ENCODE measurements around the gene MGMT. TPM values are rescaled to one million over a fixed set of nuclear protein-coding genes. Genes with fewer than 3 reads are reported as not detected.

The MGMT gene
- total and polyA plus RNA-seq, 9 donors: 13.2 to 28.5 (median 15.8) TPM

- 96% methylated on average over 12 of the region's 15 CpGs for WGBS (ENCODE audit: insufficient coverage)
- Histone ChIP-seq H3K27me3 (ENCODE audit: control insufficient read depth, insufficient read depth, low read length) (peaks cover 2% of the 10 kb centered on the region), H3K4me1 (ENCODE audit: control insufficient read depth, insufficient read depth, low read length) (peaks cover 26% of the 10 kb centered on the region), H3K36me3 (ENCODE audit: control insufficient read depth, insufficient read depth, low read length) (no peaks in the 10 kb centered on the region), H3K4me3 (ENCODE audit: low read length) (no peak overlapping the region), H3K27ac (ENCODE audit: low read length) (no peak overlapping the region), H3K9me3 (replicated peaks; ENCODE audit: control insufficient read depth, low read depth, low read length) (no peaks in the 10 kb centered on the region)
- no peak for DNase-seq
Observed at GRCh38 chr10:129697463-129698247, 230.6 kb downstream of the MGMT start.

GRCh38 chr10:129699722-129700340 lies 232.8 kb downstream of the MGMT start:
- no peaks in the 10 kb centered on the region for H3K36me3 ChIP-seq (ENCODE audit: control insufficient read depth, insufficient read depth, low read length)
- H3K27me3 ChIP-seq (ENCODE audit: control insufficient read depth, insufficient read depth, low read length): peaks cover 14% of the 10 kb centered on the region
- H3K4me3 ChIP-seq (ENCODE audit: low read length): no peak overlapping the region
- no peak for DNase-seq
- H3K4me1 ChIP-seq (ENCODE audit: control insufficient read depth, insufficient read depth, low read length): peaks cover 21% of the 10 kb centered on the region
- H3K9me3 ChIP-seq (replicated peaks; ENCODE audit: control insufficient read depth, low read depth, low read length): no peaks in the 10 kb centered on the region
- 87% methylated on average over 11 of the region's 15 CpGs for WGBS (ENCODE audit: insufficient coverage)
- H3K27ac ChIP-seq (ENCODE audit: low read length): no peak overlapping the region

GRCh38 chr10:129702605-129703004 lies 235.6 kb downstream of the MGMT start:
- WGBS (ENCODE audit: insufficient coverage): 90% methylated on average over 12 of the region's 17 CpGs

GRCh38 chr10:129703287-129704137 lies 236.5 kb downstream of the MGMT start:
- no peak for DNase-seq
- Histone ChIP-seq H3K9me3 (replicated peaks; ENCODE audit: control insufficient read depth, low read depth, low read length) (no peaks in the 10 kb centered on the region), H3K27me3 (ENCODE audit: control insufficient read depth, insufficient read depth, low read length) (peaks cover 16% of the 10 kb centered on the region), H3K4me1 (ENCODE audit: control insufficient read depth, insufficient read depth, low read length) (peaks cover 27% of the 10 kb centered on the region), H3K27ac (ENCODE audit: low read length) (no peak overlapping the region), H3K4me3 (ENCODE audit: low read length) (no peak overlapping the region), H3K36me3 (ENCODE audit: control insufficient read depth, insufficient read depth, low read length) (no peaks in the 10 kb centered on the region)
- 74% methylated on average over 15 of the region's 26 CpGs for WGBS (ENCODE audit: insufficient coverage)

More at GRCh38 chr10:129702605-129703004, 235.6 kb downstream of the MGMT start:
- Histone ChIP-seq H3K27me3 (ENCODE audit: control insufficient read depth, insufficient read depth, low read length) (peaks cover 16% of the 10 kb centered on the region), H3K4me1 (ENCODE audit: control insufficient read depth, insufficient read depth, low read length) (peaks cover 23% of the 10 kb centered on the region), H3K9me3 (replicated peaks; ENCODE audit: control insufficient read depth, low read depth, low read length) (no peaks in the 10 kb centered on the region), H3K4me3 (ENCODE audit: low read length) (no peak overlapping the region), H3K36me3 (ENCODE audit: control insufficient read depth, insufficient read depth, low read length) (no peaks in the 10 kb centered on the region), H3K27ac (ENCODE audit: low read length) (no peak overlapping the region)
- no peak for DNase-seq

GRCh38 chr10:129704225-129704624 lies 237.2 kb downstream of the MGMT start:
- Histone ChIP-seq H3K9me3 (replicated peaks; ENCODE audit: control insufficient read depth, low read depth, low read length) (no peaks in the 10 kb centered on the region), H3K27me3 (ENCODE audit: control insufficient read depth, insufficient read depth, low read length) (peaks cover 16% of the 10 kb centered on the region), H3K27ac (ENCODE audit: low read length) (no peak overlapping the region), H3K4me3 (ENCODE audit: low read length) (no peak overlapping the region), H3K4me1 (ENCODE audit: control insufficient read depth, insufficient read depth, low read length) (peaks cover 27% of the 10 kb centered on the region), H3K36me3 (ENCODE audit: control insufficient read depth, insufficient read depth, low read length) (peaks cover 6% of the 10 kb centered on the region)
- WGBS (ENCODE audit: insufficient coverage): 73% methylated on average over 15 of the region's 16 CpGs
- no peak for DNase-seq

GRCh38 chr10:129704786-129705525 lies 237.9 kb downstream of the MGMT start:
- H3K36me3 ChIP-seq (ENCODE audit: control insufficient read depth, insufficient read depth, low read length): peaks cover 12% of the 10 kb centered on the region
- peaks cover 35% of the 10 kb centered on the region for H3K4me1 ChIP-seq (ENCODE audit: control insufficient read depth, insufficient read depth, low read length)
- no peaks in the 10 kb centered on the region for H3K9me3 ChIP-seq (replicated peaks; ENCODE audit: control insufficient read depth, low read depth, low read length)
- peaks cover 16% of the 10 kb centered on the region for H3K27me3 ChIP-seq (ENCODE audit: control insufficient read depth, insufficient read depth, low read length)
- H3K27ac ChIP-seq (ENCODE audit: low read length): no peak overlapping the region
- 91% methylated on average over 18 of the region's 25 CpGs for WGBS (ENCODE audit: insufficient coverage)
- no peak overlapping the region for H3K4me3 ChIP-seq (ENCODE audit: low read length)
- DNase-seq: no peak

- Histone ChIP-seq H3K27me3 (ENCODE audit: control insufficient read depth, insufficient read depth, low read length) (peaks cover 16% of the 10 kb centered on the region), H3K27ac (ENCODE audit: low read length) (no peak overlapping the region), H3K36me3 (ENCODE audit: control insufficient read depth, insufficient read depth, low read length) (peaks cover 13% of the 10 kb centered on the region), H3K4me3 (ENCODE audit: low read length) (no peak overlapping the region), H3K9me3 (replicated peaks; ENCODE audit: control insufficient read depth, low read depth, low read length) (no peaks in the 10 kb centered on the region), H3K4me1 (ENCODE audit: control insufficient read depth, insufficient read depth, low read length) (peaks cover 36% of the 10 kb centered on the region)
- WGBS (ENCODE audit: insufficient coverage): 83% methylated on average over 8 of the region's 8 CpGs
- no peak for DNase-seq
Observed at GRCh38 chr10:129705676-129706075, 238.6 kb downstream of the MGMT start.

GRCh38 chr10:129706081-129706480 lies 239.0 kb downstream of the MGMT start:
- H3K27me3 ChIP-seq (ENCODE audit: control insufficient read depth, insufficient read depth, low read length): peaks cover 14% of the 10 kb centered on the region
- no peak overlapping the region for H3K27ac ChIP-seq (ENCODE audit: low read length)
- peaks cover 13% of the 10 kb centered on the region for H3K36me3 ChIP-seq (ENCODE audit: control insufficient read depth, insufficient read depth, low read length)
- DNase-seq: no peak
- peaks cover 32% of the 10 kb centered on the region for H3K4me1 ChIP-seq (ENCODE audit: control insufficient read depth, insufficient read depth, low read length)
- WGBS (ENCODE audit: insufficient coverage): 93% methylated on average over 19 of the region's 19 CpGs
- no peaks in the 10 kb centered on the region for H3K9me3 ChIP-seq (replicated peaks; ENCODE audit: control insufficient read depth, low read depth, low read length)
- H3K4me3 ChIP-seq (ENCODE audit: low read length): no peak overlapping the region

GRCh38 chr10:129706523-129706922 lies 239.5 kb downstream of the MGMT start:
- Histone ChIP-seq H3K9me3 (replicated peaks; ENCODE audit: control insufficient read depth, low read depth, low read length) (no peaks in the 10 kb centered on the region), H3K27ac (ENCODE audit: low read length) (no peak overlapping the region), H3K27me3 (ENCODE audit: control insufficient read depth, insufficient read depth, low read length) (peaks cover 14% of the 10 kb centered on the region), H3K4me1 (ENCODE audit: control insufficient read depth, insufficient read depth, low read length) (peaks cover 32% of the 10 kb centered on the region), H3K36me3 (ENCODE audit: control insufficient read depth, insufficient read depth, low read length) (peaks cover 13% of the 10 kb centered on the region), H3K4me3 (ENCODE audit: low read length) (no peak overlapping the region)
- WGBS (ENCODE audit: insufficient coverage): 84% methylated on average over 10 of the region's 11 CpGs
- no peak for DNase-seq

Measured in muscle of leg (tissue), 11 donors.